GM13976 (cell line): Measurements from ENCODE around the gene MSI2.

Experiments used
- DNase-seq: peaks from one replicate; pipeline ENCODE4 v3.0.0; 2012; ENCODE audit warnings: low spot score
- CTCF ChIP-seq: IDR thresholded peaks from 2 replicates; pipeline ENCODE4 v1.5.1; 2012; ENCODE audit warnings: borderline replicate concordance, mild to moderate bottlenecking; ENCODE audit not compliant: insufficient read depth; ENCODE audit errors: extremely low read depth, missing control alignments, control extremely low read depth
- in situ Hi-C: fragments of 300-500 bp; cut with MboI; formaldehyde crosslinking; loops from one replicate; pipeline ENCODE4 v1.12.0; 2022; ENCODE audit warnings: low sequenced_read_pairs, mixed read lengths, inconsistent platforms; ENCODE audit not compliant: unreplicated experiment

MSI2 gene

GRCh38 chr17:57513569-57513968, 257.2 kb downstream of the MSI2 start:
- DNase-seq = no peak
- no peak for TF ChIP-seq CTCF
- in situ Hi-C loops = no loop called here

- no peak for DNase-seq
- in situ Hi-C loops = no loop called here
- no peak for TF ChIP-seq CTCF
Measured at GRCh38 chr17:57514614-57515013, 258.3 kb downstream of the MSI2 start.

- no peak for TF ChIP-seq CTCF
- DNase-seq = no peak
- in situ Hi-C loops = no loop called here
Measured at GRCh38 chr17:57515662-57516211, 259.4 kb downstream of the MSI2 start.

GRCh38 chr17:57516290-57517230, 260.2 kb downstream of the MSI2 start:
- in situ Hi-C loops = no loop called here
- TF ChIP-seq CTCF = no peak
- DNase-seq = no peak

GRCh38 chr17:57517273-57517631, 260.9 kb downstream of the MSI2 start:
- TF ChIP-seq CTCF = no peak
- in situ Hi-C loops = no loop called here
- no peak for DNase-seq

GRCh38 chr17:57517632-57518456, 261.5 kb downstream of the MSI2 start:
- no peak for TF ChIP-seq CTCF
- DNase-seq = no peak
- in situ Hi-C loops = no loop called here
